Endothelial cell of umbilical vein (primary cell): ENCODE data around the gene IFT27. TPM values are rescaled to one million over a fixed set of nuclear protein-coding genes. Genes with fewer than 3 reads are reported as not detected.

Experiments used
- BruUV-seq: library from RNA; stranded (reverse); fragments of 400-500 nt; replicated peaks from 2 replicates; lab custom pipeline; 2021; lab: Mats Ljungman, UMichigan
- CTCF ChIA-PET: fragments of 300-600, 350-600 bp; sonication (Branson Sonifier 250); formaldehyde crosslinking; loops from one replicate; lab custom pipeline; 2021; ENCODE audit warnings: antibody characterized with exemption, inconsistent platforms; lab: Charles Lee
- POLR2A ChIA-PET: fragments of 300-600, 350-600 bp; sonication (Branson Sonifier 250); formaldehyde crosslinking; loops from one replicate; lab custom pipeline; 2021; ENCODE audit warnings: antibody characterized with exemption, inconsistent platforms; lab: Charles Lee
- DNase-seq: peaks from one replicate; pipeline ENCODE4 v3.0.0-alpha.2; 2011; ENCODE audit warnings: low read depth, low spot score
- FAIRE-seq: peaks from 2 replicates; lab custom pipeline; 2011; peaks lifted over from hg19 to GRCh38; lab: Jason Lieb, UNC
- H2AFZ ChIP-seq: 2 replicates; pipeline ENCODE4 v1.6.0; 2012; ENCODE audit warnings: low read depth, low read length, control low read depth, inconsistent platforms
- H3K27ac ChIP-seq: 2 replicates; pipeline ENCODE4 v1.5.1; 2011; ENCODE audit warnings: low read depth, mild to moderate bottlenecking, control low read depth, low read length, moderate library complexity; ENCODE audit not compliant: insufficient read depth
- H3K27me3 ChIP-seq, 2 experiments: 2 replicates each; pipeline versions ENCODE4 v1.6.0 to v1.6.1; 2011; ENCODE audit warnings: low read length in 2 of 2, mixed read lengths in 1 of 2; ENCODE audit not compliant: control insufficient read depth in 2 of 2, insufficient read depth in 2 of 2
- H3K36me3 ChIP-seq, 2 experiments: 2 replicates in 1 of 2; 3 replicates in 1 of 2; pipeline ENCODE4 v1.5.1; 2011; ENCODE audit warnings: low read length in 2 of 2, mild to moderate bottlenecking in 1 of 2, moderate library complexity in 1 of 2; ENCODE audit not compliant: control insufficient read depth in 2 of 2, insufficient read depth in 2 of 2; ENCODE audit errors: extremely low read depth in 1 of 2
- H3K4me1 ChIP-seq: 3 replicates; pipeline ENCODE4 v1.5.1; 2011; ENCODE audit warnings: mild to moderate bottlenecking, low read length; ENCODE audit not compliant: control insufficient read depth, insufficient read depth; ENCODE audit errors: extremely low read depth
- H3K4me2 ChIP-seq: 2 replicates; pipeline ENCODE4 v1.6.1; 2011; ENCODE audit warnings: low read length, control low read depth, mixed read lengths; ENCODE audit not compliant: insufficient read depth
- H3K4me3 ChIP-seq, 3 experiments: fragments of 200-600 bp in 1 of 3; sonication (generic), shearing (Covaris generic) in 1 of 3; replicated peaks in 1 of 3; 2 replicates each; pipeline ENCODE4 v1.5.1; 2011 to 2016; ENCODE audit warnings: control low read depth in 3 of 3, low read length in 3 of 3, mild to moderate bottlenecking in 2 of 3, inconsistent platforms in 1 of 3, low read depth in 1 of 3, moderate library complexity in 1 of 3; ENCODE audit not compliant: insufficient read depth in 1 of 3
- H3K79me2 ChIP-seq: 2 replicates; pipeline ENCODE4 v1.6.0; 2012; ENCODE audit warnings: low read length, inconsistent platforms; ENCODE audit not compliant: control insufficient read depth, insufficient read depth
- H3K9ac ChIP-seq: replicated peaks from 2 replicates; pipeline ENCODE3; 2011; ENCODE audit warnings: low read length, control low read depth; ENCODE audit not compliant: insufficient read depth; ENCODE audit errors: extremely low read depth
- H3K9me1 ChIP-seq: replicated peaks from 3 replicates; pipeline ENCODE4 v1.6.0; 2011; ENCODE audit warnings: mild to moderate bottlenecking, low read length; ENCODE audit not compliant: control insufficient read depth, insufficient read depth; ENCODE audit errors: extremely low read depth
- H3K9me3 ChIP-seq: replicated peaks from 2 replicates; pipeline ENCODE4 v1.5.1; 2012; ENCODE audit warnings: low read length, inconsistent platforms; ENCODE audit not compliant: control insufficient read depth, insufficient read depth
- H4K20me1 ChIP-seq: replicated peaks from 2 replicates; pipeline ENCODE3; 2011; ENCODE audit warnings: mild to moderate bottlenecking, low read length; ENCODE audit not compliant: control insufficient read depth, insufficient read depth; ENCODE audit errors: extremely low read depth
- CTCF ChIP-seq, 2 donors: IDR thresholded peaks; 1 replicate in 1 of 2; 2 replicates in 1 of 2; pipeline ENCODE4 v1.5.1; 2011; ENCODE audit warnings: low read length in 2 of 2, mild to moderate bottlenecking in 2 of 2, moderate library complexity in 2 of 2, control low read depth in 1 of 2, inconsistent platforms in 1 of 2, low read depth in 1 of 2; ENCODE audit not compliant: insufficient read depth in 1 of 2; ENCODE audit errors: extremely low read depth in 1 of 2
- EZH2 ChIP-seq: IDR thresholded peaks from 2 replicates; pipeline ENCODE4 v1.6.1; 2012; ENCODE audit warnings: borderline replicate concordance, low read depth, mild to moderate bottlenecking, moderate library complexity, low read length, inconsistent platforms; ENCODE audit not compliant: severe bottlenecking
- FOS ChIP-seq: IDR thresholded peaks from 2 replicates; pipeline ENCODE4 v1.6.1; 2011; ENCODE audit warnings: mild to moderate bottlenecking, low read length, moderate library complexity, borderline replicate concordance; ENCODE audit not compliant: insufficient read depth
- GATA2 ChIP-seq: IDR thresholded peaks from 2 replicates; pipeline ENCODE4 v1.7.0; 2011; ENCODE audit warnings: low read depth, mild to moderate bottlenecking, moderate library complexity, mixed read lengths, low read length; ENCODE audit not compliant: insufficient read length, insufficient read depth
- JUN ChIP-seq: IDR thresholded peaks from 2 replicates; pipeline ENCODE4 v1.6.1; 2011; ENCODE audit warnings: borderline replicate concordance, low read depth; ENCODE audit not compliant: insufficient read length, insufficient read depth
- MYC ChIP-seq: IDR thresholded peaks from one replicate; pipeline ENCODE4 v1.6.1; 2011; ENCODE audit warnings: mild to moderate bottlenecking, low read depth, low read length
- POLR2A ChIP-seq: IDR thresholded peaks from 2 replicates; pipeline ENCODE4 v1.6.1; 2012; ENCODE audit warnings: low read depth, mild to moderate bottlenecking, control low read depth, low read length
- POLR2AphosphoS5 ChIP-seq: IDR thresholded peaks from 2 replicates; pipeline ENCODE4 v1.6.1; 2012; ENCODE audit warnings: low read depth, mild to moderate bottlenecking, control low read depth, low read length, moderate library complexity; ENCODE audit not compliant: insufficient read depth
- dilution Hi-C: fragments of 300-500 bp; cut with MboI; formaldehyde crosslinking; loops from one replicate; pipeline ENCODE4 v1.15.0; 2019; ENCODE audit warnings: low sequenced_read_pairs; ENCODE audit not compliant: extremely low pct_ligation_motif_present
- intact Hi-C: fragments of 100-400 bp; cut with micrococcal nuclease; formaldehyde crosslinking; loops from one replicate; pipeline ENCODE4 v1.10.0; 2022
- polyA plus RNA-seq, 4 experiments: library from polyadenylated mRNA; depleted of rRNA in 3 of 4; stranded (reverse) in 3 of 4; unstranded in 1 of 4; fragments of >200 nt; gene quantifications; 2 replicates each; pipeline versions ENCODE4 v1.2.1 to v1.2.3, GENCODE V29; 2011 to 2012; ENCODE audit warnings: missing spikeins in 1 of 4
- total RNA-seq: library from RNA; stranded (reverse); gene quantifications from 2 replicates; pipeline ENCODE4 v1.2.3, GENCODE V29; 2021
- TF ChIP-seq, protein P1 (sequence below): IDR thresholded peaks from 2 replicates; pipeline ENCODE4 v1.6.1; 2011; ENCODE audit not compliant: insufficient read depth, insufficient read length

Gene IFT27
- total and polyA plus RNA-seq, 2 donors (not counting 3 experiments of a cell fraction or from before 2014, with no cell fraction given): 29.9 to 33.7 TPM

DNA sequence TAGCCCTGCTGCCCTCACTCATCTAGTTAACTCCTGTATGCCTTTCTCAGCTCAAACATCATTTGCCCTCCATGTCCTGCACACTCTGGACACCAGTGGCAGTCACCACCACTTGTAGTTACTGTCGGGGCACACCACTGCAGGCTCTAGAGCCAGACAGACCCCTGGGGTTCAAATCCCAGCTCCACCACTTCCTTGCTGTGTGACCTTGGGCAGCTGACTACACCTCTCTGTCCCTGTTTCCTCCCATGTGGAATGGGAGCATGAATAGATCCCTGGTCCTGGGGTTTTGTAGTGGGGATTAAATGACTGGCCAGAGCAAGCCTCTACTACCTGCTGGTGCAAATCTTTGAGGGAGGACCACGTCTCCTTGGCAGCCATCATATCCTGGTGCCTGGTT is 7.8 kb upstream of the IFT27 start:
- TF ChIP-seq JUN: no peak
- TF ChIP-seq FOS: no peak
- TF ChIP-seq CTCF (IDR thresholded peaks at IDR 0.05; ENCODE audit: extremely low read depth in 1 of 2, insufficient read depth in 1 of 2, low read depth in 1 of 2, low read length in 2 of 2): no peak
- no peak for TF ChIP-seq POLR2A
- TF ChIP-seq POLR2AphosphoS5: no peak
- no peak for TF ChIP-seq MYC
- TF ChIP-seq EZH2: no peak
- TF ChIP-seq GATA2: no peak
- TF ChIP-seq, protein P1, sequence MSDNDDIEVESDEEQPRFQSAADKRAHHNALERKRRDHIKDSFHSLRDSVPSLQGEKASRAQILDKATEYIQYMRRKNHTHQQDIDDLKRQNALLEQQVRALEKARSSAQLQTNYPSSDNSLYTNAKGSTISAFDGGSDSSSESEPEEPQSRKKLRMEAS: no peak
- Histone ChIP-seq H3K79me2 (no peaks in the 10 kb centered on the region), H3K4me3 (no peak overlapping the region), H3K9me3 (no peaks in the 10 kb centered on the region), H3K9me1 (no peaks in the 10 kb centered on the region), H3K4me1 (peaks cover 4% of the 10 kb centered on the region), H3K36me3 (no peaks in the 10 kb centered on the region), H4K20me1 (no peaks in the 10 kb centered on the region), H3K9ac (no peak overlapping the region), H3K4me2 (no peak overlapping the region), H3K27ac (no peak overlapping the region), H2AFZ (no peak overlapping the region), H3K27me3 (peaks cover 3 to 13% of the 10 kb centered on the region in 2 experiments)
- intact Hi-C loops (loop anchor here (2.0 kb wide), 1 partner anchor 261 kb away; no protein-coding TSS in a partner anchor), dilution Hi-C loops (no loop called here)
- BruUV-seq: no TSS peak
- no peak for DNase-seq
- no peak for FAIRE-seq
- ChIA-PET POLR2A (no interaction called here), CTCF (interaction anchor here (2.8 to 10.8 kb wide), 2 partner anchors 69 to 74 kb away, joined by 47 to 149 read pairs; no protein-coding TSS in a partner anchor)
